ENCODE data around the gene RNF169. TPM values are rescaled to one million over a fixed set of nuclear protein-coding genes. Genes with fewer than 3 reads are reported as not detected.

Gene RNF169
- total and polyA plus RNA-seq, 12 donors = 2.3 to 14.0 (median 10.8) TPM

GRCh38 chr11:74730571-74731260 lies 17.9 kb upstream of the RNF169 start:
- no peak for DNase-seq
- Histone ChIP-seq H3K27ac (peak overlapping the region in 2 of 10 donors; percentile 9 to 20), H3K36me3 (no peaks in the 10 kb centered on the region), H3K9me3 (no peaks in the 10 kb centered on the region), H3K4me1 (peaks cover 3 to 20% (median 12%) of the 10 kb centered on the region in 9 donors), H3K27me3 (peaks cover 0 to 66% (median 47%) of the 10 kb centered on the region in 7 donors), H3K4me3 (peak overlapping the region in 6 of 10 donors; percentile 11 to 55 (median 38))
- 3 to 4% methylated on average over 40 of the region's 40 CpGs for WGBS, 2 donors
- no peak for TF ChIP-seq CTCF (IDR thresholded peaks at IDR 0.05)
- intact Hi-C loops (cut with DNase I) = loop anchor here in 2 of 10 donors (5.0 to 10.0 kb wide), 2 partner anchors 118 to 236 kb away; partner anchors contain the start of gene LIPT2 (in 1 of the 2)
- no peak for ATAC-seq

- Histone ChIP-seq H3K36me3 (no peaks in the 10 kb centered on the region), H3K4me1 (peaks cover 0 to 12% (median 5%) of the 10 kb centered on the region in 9 donors), H3K4me3 (peak within 1 kb of the TSS; percentile 21 to 55 (median 48)), H3K27ac (peak within 1 kb of the TSS in 2 of 10 donors; percentile 9 to 20), H3K9me3 (no peaks in the 10 kb centered on the region), H3K27me3 (peaks cover 0 to 66% (median 47%) of the 10 kb centered on the region in 7 donors)
- ATAC-seq (peak in 4 of 8 donors; percentile 41 to 63 (median 48)), DNase-seq (peak in 1 of 2 donors; percentile 36)
- 11 to 13% methylated on average over 55 to 68 of the region's 69 CpGs for WGBS, 2 donors
- intact Hi-C loops (cut with DNase I) = loop anchor here in 2 of 10 donors (5.0 to 10.0 kb wide), 2 partner anchors 119 to 237 kb away; partner anchors contain the start of gene LIPT2 (in 1 of the 2)
- TF ChIP-seq CTCF (IDR thresholded peaks at IDR 0.05) = no peak
These were observed 17.2 kb upstream of the RNF169 start, which contains the start of gene CHRDL2 for GRCh38 chr11:74731301-74732094. Gene CHRDL2 (minus strand): TSS chr11:74731426. CDS start chr11:74730888, 538 bp downstream.

- ATAC-seq (no peak), DNase-seq (no peak)
- H3K9me3 ChIP-seq = no peaks in the 10 kb centered on the region
- H3K27me3 ChIP-seq = peaks cover 0 to 59% (median 43%) of the 10 kb centered on the region in 7 donors
- no peak overlapping the region for H3K4me3 ChIP-seq
- peaks cover 0 to 7% (median 4%) of the 10 kb centered on the region in 9 donors for H3K4me1 ChIP-seq
- no peaks in the 10 kb centered on the region for H3K36me3 ChIP-seq
- H3K27ac ChIP-seq = no peak overlapping the region
- WGBS, 2 donors = 54 to 71% methylated on average over 1 of the region's 1 CpG
- intact Hi-C loops (cut with DNase I) = loop anchor here in 2 of 10 donors (5.0 to 10.0 kb wide), 2 partner anchors 122 to 240 kb away; partner anchors contain the start of gene LIPT2 (in 1 of the 2)
- TF ChIP-seq CTCF (IDR thresholded peaks at IDR 0.05) = no peak
These were observed 14.1 kb upstream of the RNF169 start for GRCh38 chr11:74734559-74734925.

GRCh38 chr11:74735365-74735928 lies 13.2 kb upstream of the RNF169 start:
- Histone ChIP-seq H3K36me3 (no peaks in the 10 kb centered on the region), H3K27ac (no peak overlapping the region), H3K9me3 (no peaks in the 10 kb centered on the region), H3K4me1 (peaks cover 0 to 7% (median 4%) of the 10 kb centered on the region in 9 donors), H3K27me3 (peaks cover 0 to 49% (median 34%) of the 10 kb centered on the region in 7 donors), H3K4me3 (no peak overlapping the region)
- DNase-seq = no peak
- intact Hi-C loops (cut with DNase I) = loop anchor here in 4 of 10 donors (5.0 to 10.0 kb wide), 5 partner anchors 33 to 288 kb away; partner anchors contain the start of gene LIPT2 (in 1 of the 4)
- WGBS, 2 donors = 85 to 87% methylated on average over 6 of the region's 6 CpGs
- ATAC-seq = no peak
- no peak for TF ChIP-seq CTCF (IDR thresholded peaks at IDR 0.05)
